GM12878 (cell line): Measurements from ENCODE around the gene TMEM229B. TPM values are rescaled to one million over a fixed set of nuclear protein-coding genes. Genes with fewer than 3 reads are reported as not detected.

Experiments
- ATAC-seq: fragments of 200-7000 bp; cut with Tn5 transposase; 3 replicates; pipeline ENCODE4 v1.9.1; 2020; ENCODE audit warnings: mild to moderate bottlenecking, moderate library complexity
- BruUV-seq: library from RNA; stranded (reverse); fragments of 400-500 nt; replicated peaks from 2 replicates; lab custom pipeline; 2021; lab: Mats Ljungman, UMichigan
- CTCF ChIA-PET: fragments of 300-600 bp; sonication (Branson Sonifier 250); formaldehyde crosslinking; extraction: SDS; loops from one replicate; lab custom pipeline; 2021; ENCODE audit warnings: inconsistent platforms; lab: Yijun Ruan, JAX
- POLR2A ChIA-PET: fragments of 350-600 bp; formaldehyde crosslinking; extraction: SDS; loops from one replicate; lab custom pipeline; 2021; ENCODE audit warnings: inconsistent platforms; lab: Charles Lee
- RAD21 ChIA-PET: fragments of 300-600 bp; sonication (Branson Sonifier 250); formaldehyde crosslinking; loops from one replicate; lab custom pipeline; 2023; ENCODE audit warnings: antibody characterized with exemption; ENCODE audit not compliant: unreplicated experiment; lab: Charles Lee
- SMC1A ChIA-PET: fragments of 300-600 bp; sonication (Branson Sonifier 250); formaldehyde crosslinking; loops from one replicate; lab custom pipeline; 2023; ENCODE audit not compliant: unreplicated experiment, uncharacterized antibody; lab: Charles Lee
- DNase-seq: peaks from one replicate; pipeline ENCODE4 v3.0.0-alpha.2; 2011; ENCODE audit warnings: low read depth, low spot score
- FAIRE-seq: peaks from 3 replicates; lab custom pipeline; 2011; peaks lifted over from hg19 to GRCh38; lab: Jason Lieb, UNC
- H2AFZ ChIP-seq: 2 replicates; pipeline ENCODE4 v1.6.0; 2011; ENCODE audit warnings: low read depth, low read length, control low read depth; ENCODE audit not compliant: control insufficient read depth
- H3K27ac ChIP-seq: 2 replicates; pipeline ENCODE4 v1.5.1; 2011; ENCODE audit warnings: control low read depth; ENCODE audit not compliant: control insufficient read depth, insufficient read depth
- H3K27me3 ChIP-seq, 2 experiments: replicated peaks in 1 of 2; 2 replicates each; pipeline versions ENCODE4 v1.6.0 to v1.6.1; 2011; ENCODE audit warnings: low read length in 1 of 2; ENCODE audit not compliant: control insufficient read depth in 2 of 2, insufficient read depth in 2 of 2
- H3K36me3 ChIP-seq, 2 experiments: 2 replicates each; pipeline ENCODE4 v1.5.1; 2011; ENCODE audit warnings: low read length in 1 of 2; ENCODE audit not compliant: control insufficient read depth in 2 of 2, insufficient read depth in 2 of 2
- H3K4me1 ChIP-seq: 2 replicates; pipeline ENCODE4 v1.6.1; 2011; ENCODE audit warnings: mild to moderate bottlenecking, low read length, moderate library complexity, mixed read lengths; ENCODE audit not compliant: control insufficient read depth, insufficient read depth
- H3K4me2 ChIP-seq: 2 replicates; pipeline ENCODE4 v1.6.0; 2011; ENCODE audit warnings: control low read depth; ENCODE audit not compliant: control insufficient read depth, insufficient read depth
- H3K4me3 ChIP-seq: fragments of 200-600 bp; sonication (generic); 2 replicates; pipeline ENCODE4 v1.5.1; 2016
- H3K79me2 ChIP-seq: 2 replicates; pipeline ENCODE4 v1.6.0; 2011; ENCODE audit warnings: low read length; ENCODE audit not compliant: control insufficient read depth, insufficient read depth
- H3K9ac ChIP-seq: 2 replicates; pipeline ENCODE4 v1.8.0; 2011; ENCODE audit warnings: low read length, control low read depth, mixed read lengths; ENCODE audit not compliant: control insufficient read depth, insufficient read depth
- H3K9me3 ChIP-seq: replicated peaks from 3 replicates; pipeline ENCODE4 v1.5.1; 2011; ENCODE audit warnings: mild to moderate bottlenecking, low read length; ENCODE audit not compliant: control insufficient read depth, insufficient read depth
- H4K20me1 ChIP-seq: 2 replicates; pipeline ENCODE4 v1.6.0; 2011; ENCODE audit not compliant: control insufficient read depth, insufficient read depth
- BMI1 ChIP-seq: fragments of 450-650 bp; IDR thresholded peaks from 2 replicates; pipeline ENCODE4 v1.6.1; 2016; ENCODE audit warnings: mild to moderate bottlenecking, moderate library complexity, borderline replicate concordance
- FOXK2 ChIP-seq: fragments of 450-650 bp; IDR thresholded peaks from 2 replicates; pipeline ENCODE4 v1.6.1; 2017; ENCODE audit warnings: mild to moderate bottlenecking, moderate library complexity
- GABPA ChIP-seq: IDR thresholded peaks from 2 replicates; pipeline ENCODE4 v1.6.1; 2014; ENCODE audit warnings: antibody characterized with exemption, low read depth, mild to moderate bottlenecking, inconsistent platforms
- JUNB ChIP-seq: IDR thresholded peaks from 2 replicates; pipeline ENCODE4 v1.6.1; 2016; ENCODE audit warnings: antibody characterized with exemption, mild to moderate bottlenecking
- MEF2B ChIP-seq: fragments of 450-650 bp; IDR thresholded peaks from 2 replicates; pipeline ENCODE4 v1.6.1; 2018; ENCODE audit warnings: mild to moderate bottlenecking, moderate library complexity; ENCODE audit not compliant: partially characterized antibody, poor library complexity, severe bottlenecking
- PKNOX1 ChIP-seq: fragments of 450-650 bp; IDR thresholded peaks from 2 replicates; pipeline ENCODE4 v1.6.1; 2016; ENCODE audit warnings: mild to moderate bottlenecking
- SIN3A ChIP-seq: IDR thresholded peaks from 2 replicates; pipeline ENCODE4 v1.6.1; 2012; ENCODE audit warnings: low read depth, low read length, improper control_type of control experiment
- SREBF1 ChIP-seq: IDR thresholded peaks from 2 replicates; pipeline ENCODE4 v1.6.1; 2012; ENCODE audit warnings: mild to moderate bottlenecking, low read length
- TBL1XR1 ChIP-seq: IDR thresholded peaks from 2 replicates; pipeline ENCODE4 v1.6.1; 2012; ENCODE audit warnings: low read depth, low read length, improper control_type of control experiment
- YBX1 ChIP-seq: fragments of 450-650 bp; IDR thresholded peaks from 2 replicates; pipeline ENCODE4 v1.6.1; 2016; ENCODE audit warnings: antibody characterized with exemption
- YY1 ChIP-seq: IDR thresholded peaks from 2 replicates; pipeline ENCODE4 v1.6.1; 2011; ENCODE audit warnings: low read depth, mild to moderate bottlenecking, low read length
- ZBTB40 ChIP-seq: fragments of 450-650 bp; IDR thresholded peaks from 2 replicates; pipeline ENCODE4 v1.6.1; 2016; ENCODE audit warnings: mild to moderate bottlenecking, moderate library complexity, borderline replicate concordance
- WGBS: methylation state at CpG from one replicate; pipeline ENCODE4 v1.1.6; 2016; ENCODE audit warnings: low lambda C conversion rate; ENCODE audit not compliant: insufficient replicate concordance, insufficient coverage; ENCODE audit errors: missing lambda C conversion rate; 5-methylcytosine and 5-hydroxymethylcytosine counted together
- in situ Hi-C: fragments of 300-500 bp; cut with MboI; formaldehyde crosslinking; loops from 9 replicates; pipeline ENCODE4 v1.14.3; 2018; ENCODE audit warnings: mixed read lengths
- intact Hi-C: fragments of 100-400 bp; cut with micrococcal nuclease; formaldehyde crosslinking; loops from one replicate; pipeline ENCODE4 v1.14.2; 2022; ENCODE audit not compliant: unreplicated experiment
- polyA plus RNA-seq, 11 experiments: library from polyadenylated mRNA; depleted of rRNA in 4 of 11; unstranded in 6 of 11; stranded (reverse) in 5 of 11; fragments of >200 nt; fragmentation: Nextera tagmentation in 4 of 11; fragmentation: Illumina TruSeq in 1 of 11; extraction: Ambion mirVana in 4 of 11; extraction: Trizol in 1 of 11; gene quantifications; 1 replicate in 1 of 11; 2 replicates in 10 of 11; pipeline versions ENCODE4 v1.2.1 to v1.2.3, GENCODE V29; 2011 to 2016; ENCODE audit warnings: inconsistent platforms in 2 of 11, missing spikeins in 2 of 11, low read depth in 1 of 11
- total RNA-seq, 4 experiments: library from RNA; depleted of rRNA in 3 of 4; stranded (reverse); fragments of >200 nt in 3 of 4; fragmentation: Illumina TruSeq in 1 of 4; extraction: Trizol in 1 of 4; gene quantifications; 2 replicates each; pipeline versions ENCODE4 v1.2.1 to v1.2.3, GENCODE V29; 2013 to 2021
- TF ChIP-seq, protein P1 (sequence below): fragments of 450-650 bp; IDR thresholded peaks from 2 replicates; pipeline ENCODE4 v1.6.1; 2017; ENCODE audit warnings: low read depth, mild to moderate bottlenecking, moderate library complexity
- TF ChIP-seq, protein P2 (sequence below), 3 experiments: IDR thresholded peaks in 2 of 3; conservative IDR thresholded peaks in 1 of 3; 2 replicates each; pipeline ENCODE4 v1.5.1; 2011; ENCODE audit warnings: low read depth in 3 of 3, low read length in 3 of 3, mild to moderate bottlenecking in 3 of 3, control low read depth in 2 of 3, moderate library complexity in 2 of 3, inconsistent platforms in 1 of 3, mixed read lengths in 1 of 3; ENCODE audit not compliant: control insufficient read depth in 2 of 3, insufficient read depth in 1 of 3; ENCODE audit errors: extremely low read depth in 1 of 3

The TMEM229B gene
- total and polyA plus RNA-seq, 10 of the 15 experiments (the other 5 are each of a cell fraction or from before 2014, with no cell fraction given): 0.24 to 5.3 (median 1.7) TPM

- intact Hi-C loops: no loop called here
- no peak for ATAC-seq
- H3K27ac ChIP-seq: no peak overlapping the region
- no peak for TF ChIP-seq ZBTB40
- TF ChIP-seq SIN3A: no peak
- TF ChIP-seq, protein P1, sequence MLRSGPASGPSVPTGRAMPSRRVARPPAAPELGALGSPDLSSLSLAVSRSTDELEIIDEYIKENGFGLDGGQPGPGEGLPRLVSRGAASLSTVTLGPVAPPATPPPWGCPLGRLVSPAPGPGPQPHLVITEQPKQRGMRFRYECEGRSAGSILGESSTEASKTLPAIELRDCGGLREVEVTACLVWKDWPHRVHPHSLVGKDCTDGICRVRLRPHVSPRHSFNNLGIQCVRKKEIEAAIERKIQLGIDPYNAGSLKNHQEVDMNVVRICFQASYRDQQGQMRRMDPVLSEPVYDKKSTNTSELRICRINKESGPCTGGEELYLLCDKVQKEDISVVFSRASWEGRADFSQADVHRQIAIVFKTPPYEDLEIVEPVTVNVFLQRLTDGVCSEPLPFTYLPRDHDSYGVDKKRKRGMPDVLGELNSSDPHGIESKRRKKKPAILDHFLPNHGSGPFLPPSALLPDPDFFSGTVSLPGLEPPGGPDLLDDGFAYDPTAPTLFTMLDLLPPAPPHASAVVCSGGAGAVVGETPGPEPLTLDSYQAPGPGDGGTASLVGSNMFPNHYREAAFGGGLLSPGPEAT: no peak
- no peak for TF ChIP-seq PKNOX1
- TF ChIP-seq YY1: no peak
- TF ChIP-seq, protein P2, sequence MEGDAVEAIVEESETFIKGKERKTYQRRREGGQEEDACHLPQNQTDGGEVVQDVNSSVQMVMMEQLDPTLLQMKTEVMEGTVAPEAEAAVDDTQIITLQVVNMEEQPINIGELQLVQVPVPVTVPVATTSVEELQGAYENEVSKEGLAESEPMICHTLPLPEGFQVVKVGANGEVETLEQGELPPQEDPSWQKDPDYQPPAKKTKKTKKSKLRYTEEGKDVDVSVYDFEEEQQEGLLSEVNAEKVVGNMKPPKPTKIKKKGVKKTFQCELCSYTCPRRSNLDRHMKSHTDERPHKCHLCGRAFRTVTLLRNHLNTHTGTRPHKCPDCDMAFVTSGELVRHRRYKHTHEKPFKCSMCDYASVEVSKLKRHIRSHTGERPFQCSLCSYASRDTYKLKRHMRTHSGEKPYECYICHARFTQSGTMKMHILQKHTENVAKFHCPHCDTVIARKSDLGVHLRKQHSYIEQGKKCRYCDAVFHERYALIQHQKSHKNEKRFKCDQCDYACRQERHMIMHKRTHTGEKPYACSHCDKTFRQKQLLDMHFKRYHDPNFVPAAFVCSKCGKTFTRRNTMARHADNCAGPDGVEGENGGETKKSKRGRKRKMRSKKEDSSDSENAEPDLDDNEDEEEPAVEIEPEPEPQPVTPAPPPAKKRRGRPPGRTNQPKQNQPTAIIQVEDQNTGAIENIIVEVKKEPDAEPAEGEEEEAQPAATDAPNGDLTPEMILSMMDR (IDR thresholded peaks at IDR 0.05 in 2 of 3, conservative IDR thresholded peaks at IDR 0.05 in 1 of 3; ENCODE audit: control insufficient read depth in 2 of 3, extremely low read depth in 1 of 3, insufficient read depth in 1 of 3, low read depth in 3 of 3, low read length in 3 of 3): no peak
- TF ChIP-seq SREBF1: no peak
- TF ChIP-seq TBL1XR1: no peak
- no peak for TF ChIP-seq YBX1
- TF ChIP-seq FOXK2: no peak
- TF ChIP-seq MEF2B: no peak
- no peak for TF ChIP-seq BMI1
- no peak for TF ChIP-seq JUNB
- no peak for TF ChIP-seq GABPA
- ChIA-PET CTCF (no interaction called here), POLR2A (no interaction called here), SMC1A (no interaction called here), RAD21 (no interaction called here)
- FAIRE-seq: no peak
- no TSS peak for BruUV-seq
- DNase-seq: no peak
- H3K4me1 ChIP-seq: no peaks in the 10 kb centered on the region
- no peaks in the 10 kb centered on the region for H3K9me3 ChIP-seq
- H2AFZ ChIP-seq: no peak overlapping the region
- H4K20me1 ChIP-seq: no peaks in the 10 kb centered on the region
- WGBS: 83% methylated on average over 1 of the region's 1 CpG
- H3K36me3 ChIP-seq: no peaks in the 10 kb centered on the region
- in situ Hi-C loops: no loop called here
- H3K4me2 ChIP-seq: no peak overlapping the region
- no peak overlapping the region for H3K4me3 ChIP-seq
- H3K9ac ChIP-seq: no peak overlapping the region
- H3K79me2 ChIP-seq: no peaks in the 10 kb centered on the region
- H3K27me3 ChIP-seq: no peaks in the 10 kb centered on the region
Observed at GRCh38 chr14:67474366-67474765, 14.2 kb downstream of the TMEM229B start.
